ENCODE measurements around the gene YBX3.

GRCh38 chr12:10697862-10698261, 25.3 kb downstream of the YBX3 start:
- TF ChIP-seq CTCF (IDR thresholded peaks at IDR 0.05; ENCODE audit: low read length) (no peak), EZH2phosphoT487 (IDR thresholded peaks at IDR 0.05; ENCODE audit: low read length) (no peak), EZH2 (optimal IDR thresholded peaks at IDR 0.05; ENCODE audit: low read depth, low read length) (no peak)
